HG03354 (cell line): ENCODE results near the gene BANF2.

Source experiments
- ATAC-seq: cut with Tn5 transposase; IDR thresholded peaks from one replicate; pipeline ENCODE4 v1.9.1; 2021; ENCODE audit warnings: mild to moderate bottlenecking; ENCODE audit not compliant: unreplicated experiment, poor library complexity, severe bottlenecking

The BANF2 gene

DNA sequence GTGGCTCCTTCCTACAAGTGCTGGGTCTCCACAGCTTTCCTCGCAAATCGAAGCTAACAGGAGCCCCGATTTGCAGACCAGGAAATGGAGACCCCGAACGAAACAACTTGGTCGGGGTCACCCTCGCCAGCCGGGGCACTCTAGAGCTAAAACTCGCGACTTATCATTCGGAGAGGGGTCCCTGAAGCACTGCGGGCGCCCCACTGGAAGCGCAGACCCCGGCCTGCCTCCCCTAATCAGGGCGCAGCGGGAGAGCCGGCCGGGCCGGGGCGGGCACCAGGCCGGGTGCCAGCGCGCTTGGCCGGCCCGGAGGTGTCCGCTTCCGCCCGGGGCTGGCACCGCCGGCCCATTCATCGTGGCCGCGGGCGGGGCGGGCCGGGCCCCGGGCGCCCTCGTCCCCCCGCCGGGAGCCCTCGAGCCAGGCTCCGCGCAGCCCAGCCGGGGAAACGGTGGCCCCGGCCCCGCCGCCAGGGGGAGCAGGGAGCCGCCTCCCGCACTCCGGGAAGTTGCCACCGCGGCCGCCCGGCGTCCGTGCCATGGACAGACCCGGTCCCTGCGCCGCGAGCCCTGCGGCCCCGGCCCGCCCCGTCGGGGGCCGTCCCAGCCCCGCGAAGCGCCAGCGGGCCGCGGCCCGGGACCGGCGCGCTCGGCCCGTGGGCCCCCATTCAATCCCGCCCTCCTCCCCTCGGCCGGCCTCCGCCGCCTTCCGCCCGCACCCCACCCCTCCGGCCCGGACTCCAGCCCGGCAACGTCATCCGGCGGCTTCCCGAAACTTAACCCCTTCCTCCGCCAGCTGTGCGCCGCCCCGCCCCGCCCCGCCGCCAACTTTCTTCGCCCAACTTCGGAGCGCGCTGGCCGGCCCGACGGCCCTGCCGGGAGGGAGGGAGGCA lies 18.7 kb upstream of the BANF2 start:
- ATAC-seq = peak; percentile 50

DNA sequence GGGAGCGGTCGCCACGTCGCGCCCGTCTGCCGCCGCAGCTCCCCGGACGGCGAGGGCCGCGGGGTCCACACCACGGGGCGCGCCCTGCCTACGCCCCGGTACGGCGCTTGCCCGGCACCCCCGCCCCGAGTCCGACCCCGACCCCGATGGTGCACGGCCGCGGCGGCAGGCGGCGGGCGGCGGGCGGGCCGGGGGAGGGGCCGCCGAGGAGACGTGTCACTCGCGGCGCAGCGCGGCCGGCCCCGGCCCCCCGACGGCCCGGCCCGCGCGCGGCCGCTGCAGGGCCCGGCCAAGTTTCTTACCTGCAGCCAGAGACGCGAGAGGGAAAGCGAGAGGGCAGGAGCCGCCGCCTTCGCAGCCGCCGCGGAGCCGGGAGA lies 18.1 kb upstream of the BANF2 start:
- peak; percentile 21 for ATAC-seq

DNA sequence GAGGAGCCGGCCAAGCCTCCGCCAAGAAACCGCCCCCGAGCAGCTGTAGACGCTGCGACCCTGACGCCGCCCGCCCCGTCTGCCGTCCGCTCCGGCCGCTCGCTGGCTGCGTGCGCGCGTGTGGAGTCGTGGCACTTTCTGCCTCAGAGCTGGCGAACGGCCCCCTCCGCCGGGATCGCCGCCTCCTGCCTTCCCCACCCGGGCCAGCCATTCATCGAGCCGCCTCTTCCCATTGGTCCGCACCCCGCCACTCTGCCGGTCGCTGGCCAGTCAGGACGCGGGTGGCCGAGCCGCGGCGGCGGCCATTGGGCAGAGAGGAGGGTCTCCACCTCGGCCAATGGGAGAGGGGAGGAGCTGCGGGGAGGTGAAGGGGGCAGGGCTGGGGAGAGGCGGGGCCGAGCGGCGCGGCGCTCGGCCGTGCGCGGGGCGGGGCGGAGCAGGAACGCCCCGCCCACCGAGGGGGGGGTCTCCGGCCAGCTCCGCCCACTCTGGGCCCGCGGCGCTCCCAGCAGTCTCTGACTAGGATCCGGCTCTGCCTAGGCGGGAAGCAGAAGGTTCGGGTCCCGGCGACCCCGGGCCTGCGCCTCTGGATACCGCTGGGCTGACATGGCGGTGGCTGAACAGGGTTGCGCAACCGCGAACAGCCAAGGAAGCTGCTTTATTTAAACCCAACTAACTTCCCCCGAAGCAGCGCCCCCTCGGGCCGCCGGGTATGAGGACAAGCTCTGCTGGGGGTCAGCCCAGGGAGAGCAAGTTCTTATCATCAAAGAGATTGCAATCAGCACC lies 17.5 kb upstream of the BANF2 start, which contains the start of gene RRBP1:
TSS of gene RRBP1 (minus strand) at position 140 of the 786 bp plus-strand sequence. CDS start 21,735 bp downstream, outside the sequence.
- ATAC-seq = peak; percentile 87

DNA sequence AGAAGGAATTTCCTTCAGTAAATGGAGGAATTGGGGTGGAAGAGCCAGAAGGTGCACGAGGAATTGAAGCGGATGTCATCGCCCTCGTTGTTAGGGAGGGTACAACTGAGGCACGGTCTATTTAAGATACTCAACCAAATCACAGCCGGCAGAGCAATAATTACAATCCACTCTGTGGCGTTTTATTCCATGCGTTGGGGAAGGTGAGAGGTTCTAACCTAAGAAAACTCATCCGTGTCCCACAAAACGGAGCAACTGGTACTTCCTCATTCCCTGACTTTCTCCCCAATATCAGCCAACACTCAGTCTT lies 16.9 kb upstream of the BANF2 start:
- ATAC-seq = no peak

DNA sequence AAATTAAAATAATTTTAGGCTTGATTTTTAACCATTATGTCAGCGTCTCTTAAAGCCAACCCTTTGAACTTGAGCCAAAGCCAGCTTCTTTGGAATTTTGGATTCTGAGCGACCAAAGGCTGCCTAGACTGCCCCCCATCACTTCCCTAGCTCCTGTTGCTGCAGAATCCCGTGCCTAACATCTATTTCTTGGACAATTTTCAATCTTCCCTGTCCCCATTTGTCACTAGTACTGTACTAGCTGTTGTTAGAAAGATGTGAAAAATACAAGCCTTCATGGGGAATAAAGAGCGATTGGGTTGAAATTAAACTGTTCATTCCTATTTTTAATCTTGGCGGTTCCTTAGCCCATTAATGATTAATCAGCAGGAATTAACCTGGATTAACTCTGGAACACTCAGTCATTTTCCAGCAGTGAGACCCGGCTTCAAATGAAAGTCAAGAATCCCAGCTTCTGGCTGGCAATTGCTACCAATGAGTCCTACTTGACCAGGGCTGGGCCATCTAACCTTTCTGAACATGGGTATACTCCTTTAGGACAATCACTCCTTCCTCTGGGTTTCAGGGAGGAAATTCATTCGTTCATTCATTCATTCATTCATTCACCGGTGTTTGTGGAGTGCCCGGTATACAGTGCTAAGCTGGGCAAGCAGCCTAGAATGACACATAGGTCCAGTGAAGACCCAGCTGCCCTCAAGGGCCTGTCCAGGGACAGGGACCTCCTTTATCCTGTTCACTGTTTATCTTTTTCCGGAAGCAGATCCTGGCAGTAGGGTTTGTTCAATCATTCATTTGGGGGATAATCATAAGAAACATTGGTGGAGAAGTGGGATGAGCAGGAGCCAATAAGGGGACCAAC lies 16.3 kb upstream of the BANF2 start:
- no peak for ATAC-seq

DNA sequence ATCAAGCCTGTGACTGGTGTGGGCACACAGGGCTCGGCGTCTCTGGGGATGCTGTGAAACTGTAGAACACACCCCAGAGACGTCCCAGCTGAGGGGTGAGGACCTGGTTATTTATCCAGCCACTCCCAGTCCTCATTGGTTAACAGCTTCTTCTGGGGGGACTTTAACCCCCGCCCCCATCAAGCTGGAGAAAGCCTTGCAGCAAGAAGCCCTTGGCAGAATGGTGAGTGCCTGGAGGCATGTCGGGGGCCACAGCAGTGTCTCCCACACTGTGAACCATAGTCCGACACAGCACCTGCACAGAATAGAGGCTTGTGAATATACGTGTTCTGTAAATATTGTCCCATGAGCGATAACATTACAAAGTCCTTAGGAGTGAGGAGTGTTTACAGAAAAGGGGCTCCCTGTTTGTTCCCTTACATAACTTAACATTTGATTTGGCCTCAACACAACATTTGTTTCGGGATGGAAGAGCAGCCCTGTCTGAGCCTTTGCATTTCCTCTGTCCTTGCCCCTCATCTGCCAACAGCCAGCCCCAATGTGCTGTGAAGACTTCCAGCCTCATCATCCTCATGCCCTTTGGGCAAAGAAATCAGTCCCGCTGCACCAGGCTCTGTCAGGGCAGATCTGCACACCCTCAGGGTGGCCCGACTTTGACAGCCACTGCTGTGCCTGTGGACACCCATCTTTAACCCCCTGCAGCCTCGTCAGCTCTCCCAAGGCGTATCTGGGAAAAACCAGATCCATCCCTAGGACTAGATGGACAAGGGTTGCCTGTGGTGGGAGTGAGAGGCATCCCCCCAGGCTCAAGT lies 15.5 kb upstream of the BANF2 start:
- no peak for ATAC-seq

DNA sequence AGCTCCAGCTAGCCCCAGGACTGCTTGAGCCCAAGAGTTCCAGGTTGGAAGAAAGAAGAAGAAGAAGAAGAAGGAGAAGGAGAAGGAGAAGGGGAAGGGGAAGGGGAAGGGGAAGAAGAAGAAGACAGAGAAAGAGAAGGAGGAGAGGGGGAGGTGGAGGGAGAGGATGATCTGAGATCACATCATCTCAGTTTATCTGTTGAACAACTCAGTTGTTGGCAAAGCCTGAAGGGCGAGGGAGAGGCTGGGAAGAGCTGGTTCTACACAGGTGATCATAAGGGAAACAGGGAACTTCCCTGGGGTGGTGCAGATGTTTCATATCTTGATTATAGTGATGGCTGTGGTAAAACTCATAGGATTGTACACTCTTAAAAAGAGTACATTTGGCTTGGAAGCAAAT lies 14.6 kb upstream of the BANF2 start:
- ATAC-seq = no peak

DNA sequence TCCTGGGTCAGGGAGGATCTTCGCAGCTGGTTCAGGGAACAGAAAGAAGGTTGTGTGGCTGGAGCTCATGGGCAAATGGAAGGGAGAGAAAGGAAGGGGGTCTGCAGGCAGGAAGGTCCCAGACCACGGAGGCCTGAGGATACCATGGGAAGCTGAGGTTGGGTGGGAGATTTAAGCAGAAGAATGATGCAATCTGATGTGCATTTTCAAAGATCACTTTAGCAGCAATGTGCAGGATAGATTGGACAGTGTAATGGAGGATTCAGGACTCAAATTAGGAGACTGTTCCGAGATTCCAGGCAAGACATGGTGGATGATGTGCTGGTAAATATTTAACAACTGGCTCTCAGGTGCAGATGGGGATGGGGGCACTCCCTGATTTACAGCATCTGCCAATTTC lies 12.0 kb upstream of the BANF2 start:
- ATAC-seq = no peak

DNA sequence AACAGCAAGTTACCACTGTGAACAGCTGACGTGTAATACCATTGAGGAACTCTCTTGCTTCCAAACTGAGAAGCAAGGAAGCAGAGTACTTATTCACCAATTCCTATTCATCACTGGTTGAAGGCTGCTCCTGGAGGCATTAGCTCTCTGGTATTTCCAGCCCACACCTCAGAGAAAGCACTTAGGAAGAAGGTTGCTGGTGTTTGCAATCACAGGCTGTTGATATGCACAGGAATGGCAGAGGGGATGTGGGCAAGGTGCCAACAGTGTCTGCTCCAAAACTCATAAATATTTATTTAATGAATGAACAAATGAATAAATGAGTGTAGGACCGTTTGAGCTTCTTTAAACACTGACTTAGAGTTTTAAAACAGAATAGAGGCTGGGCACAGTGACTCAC lies 10.8 kb upstream of the BANF2 start:
- no peak for ATAC-seq

DNA sequence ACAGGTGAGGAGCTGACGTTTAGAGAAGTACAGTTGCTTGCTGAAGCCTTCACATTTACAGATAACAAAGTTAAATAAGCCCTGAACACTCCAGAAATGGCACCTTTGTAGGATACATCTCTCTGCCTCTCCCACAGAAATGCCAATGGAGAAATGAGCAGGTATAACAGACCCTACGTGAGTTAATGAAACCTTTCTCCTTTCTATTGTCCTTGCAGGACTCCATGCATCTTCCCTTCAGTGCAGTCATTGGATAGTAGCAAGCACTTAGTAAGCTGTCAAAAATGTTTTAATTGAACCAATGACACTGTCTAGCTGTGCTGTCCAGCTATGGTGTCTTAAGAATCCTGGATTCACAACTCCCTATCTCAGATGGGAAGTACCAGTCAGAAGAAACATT lies 9.6 kb upstream of the BANF2 start:
- no peak for ATAC-seq

DNA sequence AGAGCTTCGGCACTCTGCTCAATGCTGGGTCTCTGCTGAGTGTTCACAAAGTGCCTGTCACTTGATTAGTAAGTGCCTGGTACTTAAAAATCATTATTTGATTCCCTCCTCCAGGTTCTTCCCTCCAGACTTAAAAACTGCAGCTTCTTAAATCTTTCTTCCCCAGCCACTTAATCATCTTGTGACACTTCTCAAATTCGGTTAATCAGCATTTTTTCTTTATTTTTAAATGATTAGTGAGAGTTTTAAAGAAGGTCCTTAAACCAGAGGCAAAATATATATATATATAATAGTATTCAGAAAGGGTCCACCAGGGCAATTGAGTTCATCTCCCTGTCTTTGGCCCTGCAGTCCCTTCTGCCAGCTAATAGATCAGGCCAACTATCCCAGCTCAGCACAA lies 8.0 kb upstream of the BANF2 start:
- no peak for ATAC-seq

DNA sequence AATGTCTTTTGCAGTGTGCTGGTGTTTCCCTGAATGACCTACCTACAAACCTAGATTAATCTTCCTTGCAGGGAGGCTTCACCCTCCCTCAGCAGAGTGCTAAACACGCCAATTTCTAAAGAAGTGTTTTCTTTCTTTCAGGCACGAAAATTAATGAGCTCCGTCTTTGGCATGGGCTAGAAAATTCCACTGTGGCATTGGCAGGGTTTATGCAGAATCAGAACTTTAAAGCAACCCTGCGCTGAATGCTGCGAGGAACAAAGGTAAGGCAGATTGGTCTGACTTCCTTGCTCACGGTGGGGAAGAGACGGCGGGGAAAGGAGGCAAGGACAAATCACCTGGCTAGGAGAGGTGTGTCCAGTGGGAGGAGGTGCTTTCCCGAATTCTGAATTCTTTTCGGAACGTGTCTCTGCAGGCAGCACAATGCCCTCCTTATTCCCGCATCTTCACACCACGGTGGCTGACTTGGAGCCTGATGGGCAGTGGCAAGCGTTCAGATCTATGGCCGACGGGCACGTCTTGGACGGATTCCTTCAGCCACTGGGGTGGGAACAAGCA lies 6.2 kb upstream of the BANF2 start:
- no peak for ATAC-seq

DNA sequence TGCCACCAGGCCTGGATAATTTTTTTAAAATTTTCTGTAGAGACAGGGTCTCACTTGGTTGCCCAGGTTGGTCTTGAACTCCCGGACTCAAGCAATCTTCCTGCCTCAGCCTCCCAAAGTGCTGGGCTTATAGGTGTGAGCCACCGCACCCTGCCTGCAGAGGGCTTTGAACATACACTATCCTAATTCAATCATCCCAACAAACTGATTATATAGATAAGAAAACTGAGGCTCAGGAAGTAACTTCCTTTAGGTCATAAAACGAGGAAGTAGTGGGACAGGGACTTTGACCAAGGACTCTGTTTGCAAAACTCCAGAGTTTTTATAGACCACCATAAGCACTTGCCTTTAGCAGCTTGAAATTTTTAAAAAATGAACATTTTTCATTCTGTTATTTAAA lies 5.0 kb upstream of the BANF2 start:
- no peak for ATAC-seq

DNA sequence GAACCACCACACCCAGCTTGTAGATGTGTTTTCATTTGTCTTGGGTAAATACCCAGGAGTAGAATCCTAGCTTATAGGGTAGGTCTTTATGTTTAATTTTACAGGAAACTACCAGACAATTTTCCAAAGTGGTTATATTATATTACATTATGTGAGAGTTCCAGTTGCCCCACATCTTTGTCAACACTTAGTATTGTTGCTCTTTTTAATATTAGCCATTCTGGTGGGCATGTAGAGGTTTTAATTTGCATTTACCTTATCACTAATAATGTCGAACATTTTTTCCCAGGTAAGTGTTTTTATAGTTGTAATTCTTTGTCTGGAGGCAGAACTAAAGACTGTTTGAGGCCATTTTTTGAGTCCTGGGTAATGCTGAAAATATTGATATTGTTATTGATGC lies 3.5 kb upstream of the BANF2 start:
- ATAC-seq = no peak

DNA sequence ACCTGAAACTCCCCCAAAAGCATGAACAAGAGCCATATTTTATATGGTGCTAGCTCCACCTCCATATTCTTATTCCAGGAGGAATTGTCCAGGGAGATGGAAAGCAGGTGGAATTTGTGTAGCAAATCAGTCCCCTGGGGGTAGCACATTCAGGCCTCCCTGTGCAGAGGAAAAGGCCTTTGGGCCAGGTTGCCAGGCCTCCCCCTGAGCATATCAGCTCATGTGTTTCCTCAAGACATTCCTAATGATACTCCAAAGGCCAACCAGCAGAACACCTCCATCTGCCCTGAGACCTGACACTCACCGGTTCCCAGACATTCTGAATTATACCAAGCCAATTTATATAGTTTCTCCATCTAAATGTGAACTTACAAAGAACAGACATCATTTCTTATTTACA lies 2.6 kb upstream of the BANF2 start:
- ATAC-seq = no peak

DNA sequence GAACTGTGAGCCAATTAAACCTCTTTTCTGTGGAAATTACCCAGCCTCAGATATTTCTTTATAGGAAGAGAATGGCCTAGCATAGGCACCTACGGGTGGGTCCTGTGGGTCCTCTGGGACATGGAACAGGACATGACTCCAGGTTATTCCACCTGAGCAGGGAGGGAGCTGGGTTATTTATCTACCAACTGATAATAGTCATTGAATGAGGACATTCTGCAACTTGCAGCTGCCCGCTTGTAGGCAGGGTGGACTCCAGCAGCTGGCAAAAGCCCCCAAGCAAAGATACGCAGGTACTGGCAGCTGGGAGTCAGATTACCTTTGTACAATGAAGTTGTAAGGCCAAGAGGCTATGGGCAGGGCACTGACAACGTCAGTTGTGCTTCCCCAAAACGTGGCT lies 1.4 kb upstream of the BANF2 start:
- no peak for ATAC-seq

DNA sequence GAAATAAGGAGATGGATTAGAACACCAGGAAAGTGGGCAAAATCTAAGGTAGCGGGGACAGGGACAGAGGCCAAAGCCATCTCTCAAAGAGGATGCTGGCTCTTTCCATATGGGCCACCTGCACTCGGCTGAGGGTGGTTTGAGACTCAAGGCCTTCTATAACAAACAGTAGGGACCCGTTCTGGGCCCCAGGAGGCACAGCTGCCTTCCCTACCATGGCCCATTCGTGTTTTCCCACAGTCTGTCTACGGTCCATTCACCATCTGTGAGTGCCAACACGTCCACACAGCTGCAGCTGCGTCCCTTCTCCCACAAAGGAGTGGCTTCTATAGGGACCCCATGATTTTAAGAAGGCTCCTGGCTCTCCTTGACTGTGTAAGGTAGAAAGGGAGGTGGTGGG lies 871 bp downstream of the BANF2 start:
- ATAC-seq = no peak

DNA sequence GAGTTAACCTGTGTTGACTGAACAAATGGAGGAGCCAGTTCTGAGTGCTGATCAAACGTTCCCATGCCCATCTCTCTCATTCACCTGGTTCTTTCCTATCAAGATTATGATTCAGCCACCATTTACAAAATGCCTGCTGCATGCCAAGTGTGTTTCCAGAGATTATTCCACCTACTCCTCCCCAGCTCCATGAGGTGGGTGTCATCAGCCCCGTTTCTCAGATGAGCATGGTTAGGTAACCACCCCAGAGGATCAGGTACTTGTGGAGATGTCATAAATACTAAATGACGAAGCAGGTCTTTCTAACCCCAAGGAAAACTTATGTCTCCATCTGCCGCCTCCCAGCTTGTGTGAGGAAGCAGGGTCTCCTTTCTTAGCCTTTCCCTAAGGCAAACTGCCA lies 2.1 kb downstream of the BANF2 start:
- ATAC-seq = no peak

DNA sequence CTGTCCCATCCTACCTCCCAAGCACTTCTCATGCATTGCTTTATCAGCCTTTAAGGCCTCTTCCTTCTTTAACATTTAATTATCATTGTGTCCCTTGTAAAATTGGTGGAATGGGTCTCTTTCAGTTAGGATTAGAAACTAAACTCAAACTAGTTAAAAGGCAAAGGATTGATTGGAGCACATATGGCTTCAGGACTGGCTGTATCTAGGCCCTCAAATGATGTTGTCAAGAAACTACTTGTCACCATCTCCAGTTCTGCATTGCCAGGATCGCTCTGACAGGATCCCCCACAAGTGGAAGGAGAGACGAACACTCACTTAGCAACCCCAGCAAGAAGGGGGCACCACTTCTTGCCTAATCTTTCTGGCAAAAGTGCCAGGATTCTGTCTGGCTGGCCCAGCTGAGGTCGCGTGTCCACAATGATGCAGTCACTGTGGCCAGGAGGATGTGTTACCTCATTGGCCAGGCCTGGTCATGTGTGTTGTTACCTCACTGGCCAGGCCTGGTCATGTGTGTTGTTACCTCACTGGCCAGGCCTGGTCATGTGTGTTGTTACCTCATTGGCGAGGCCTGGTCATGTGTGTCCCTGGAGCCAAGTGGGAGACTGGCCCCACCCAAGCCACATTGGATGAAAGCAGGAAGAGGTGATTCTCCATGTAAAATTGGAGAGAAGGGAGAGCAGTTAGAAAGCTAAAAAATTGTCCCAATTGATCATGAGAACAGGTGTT lies 5.0 kb downstream of the BANF2 start:
- ATAC-seq = no peak
